Stimulated activated memory B cell treated with anti-CD40 and anti-IgM and Interleukin-4, amounts not matched to agents 10 μg/mL and 1 μg/mL and 100 μg/mL, for 72 hours (primary cell): Measurements from ENCODE around the gene NRM.
"Not testable (repeated sequence)": the region's sequence is repeated elsewhere in the genome, so short reads cannot be mapped to it uniquely, and the experiment has no call there.

Experiments used
- ATAC-seq: fragments of 150-1000 bp; cut with Tn5 transposase; 2 replicates; pipeline ENCODE4 v1.10.0; 2021
- H3K27ac Mint-ChIP-seq: one replicate; pipeline ENCODE4 v1.8.0; 2022; ENCODE audit warnings: mild to moderate bottlenecking, mixed read lengths
- H3K27me3 Mint-ChIP-seq: one replicate; pipeline ENCODE4 v1.8.0; 2022; ENCODE audit warnings: mixed read lengths
- H3K36me3 Mint-ChIP-seq: one replicate; pipeline ENCODE4 v1.8.0; 2022; ENCODE audit warnings: mixed read lengths
- H3K4me1 Mint-ChIP-seq: one replicate; pipeline ENCODE4 v1.8.0; 2022; ENCODE audit warnings: mixed read lengths
- H3K4me3 Mint-ChIP-seq: one replicate; pipeline ENCODE4 v1.8.0; 2022; ENCODE audit warnings: mild to moderate bottlenecking, moderate library complexity, mixed read lengths
- H3K9me3 Mint-ChIP-seq: one replicate; pipeline ENCODE4 v1.8.0; 2022; ENCODE audit warnings: mixed read lengths

NRM gene, protein sequence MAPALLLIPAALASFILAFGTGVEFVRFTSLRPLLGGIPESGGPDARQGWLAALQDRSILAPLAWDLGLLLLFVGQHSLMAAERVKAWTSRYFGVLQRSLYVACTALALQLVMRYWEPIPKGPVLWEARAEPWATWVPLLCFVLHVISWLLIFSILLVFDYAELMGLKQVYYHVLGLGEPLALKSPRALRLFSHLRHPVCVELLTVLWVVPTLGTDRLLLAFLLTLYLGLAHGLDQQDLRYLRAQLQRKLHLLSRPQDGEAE

DNA sequence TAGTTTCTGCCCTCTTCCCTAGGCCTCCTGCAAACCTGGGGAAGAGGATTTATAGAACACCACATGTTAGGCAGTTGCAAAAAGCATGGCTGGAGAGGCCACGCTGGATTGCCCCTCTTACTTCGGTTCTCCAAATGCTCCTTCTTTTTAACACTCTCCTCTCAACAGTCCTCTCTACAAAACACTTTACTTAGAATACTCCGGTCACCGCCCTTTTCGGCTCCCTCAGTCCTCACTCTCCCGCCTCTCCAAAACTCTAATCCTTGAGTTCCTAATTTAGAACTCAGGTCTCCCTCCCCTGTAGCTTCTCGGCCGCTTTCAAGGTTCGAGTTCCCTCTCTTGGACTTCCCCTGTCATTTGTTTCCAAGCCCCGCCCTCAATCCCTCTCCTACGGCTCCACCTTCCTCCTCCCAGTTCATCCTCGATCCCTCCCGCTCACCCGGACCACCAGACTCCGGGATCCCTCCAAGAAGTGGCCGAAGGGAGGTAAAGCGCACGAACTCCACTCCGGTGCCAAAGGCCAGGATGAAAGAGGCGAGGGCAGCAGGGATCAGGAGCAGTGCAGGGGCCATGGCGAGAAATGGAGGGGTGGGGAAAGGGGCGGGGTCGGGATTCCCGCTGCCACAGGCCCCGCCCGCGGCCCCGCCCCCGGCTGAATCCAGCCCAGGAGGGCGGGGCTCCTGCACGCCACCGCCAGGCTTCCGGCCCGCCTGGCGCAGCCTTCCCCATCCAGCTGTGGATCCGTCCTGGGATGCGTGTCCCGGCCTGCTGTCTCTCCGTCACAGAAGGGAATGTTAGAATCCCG lies at the start of gene NRM:
Gene NRM, minus strand, starts transcription at position 582 of the 805 bp plus-strand sequence. Its CDS starts 10 bp downstream, at position 572.
- peak within 1 kb of the TSS; percentile 86 for H3K27ac Mint-ChIP-seq
- ATAC-seq = peak; percentile 46
- H3K9me3 Mint-ChIP-seq = no peaks in the 10 kb centered on the region
- no peaks in the 10 kb centered on the region for H3K27me3 Mint-ChIP-seq
- H3K4me1 Mint-ChIP-seq = peaks cover 47% of the 10 kb centered on the region
- H3K4me3 Mint-ChIP-seq = peak within 1 kb of the TSS; percentile 89
- H3K36me3 Mint-ChIP-seq = peaks cover 9% of the 10 kb centered on the region

DNA sequence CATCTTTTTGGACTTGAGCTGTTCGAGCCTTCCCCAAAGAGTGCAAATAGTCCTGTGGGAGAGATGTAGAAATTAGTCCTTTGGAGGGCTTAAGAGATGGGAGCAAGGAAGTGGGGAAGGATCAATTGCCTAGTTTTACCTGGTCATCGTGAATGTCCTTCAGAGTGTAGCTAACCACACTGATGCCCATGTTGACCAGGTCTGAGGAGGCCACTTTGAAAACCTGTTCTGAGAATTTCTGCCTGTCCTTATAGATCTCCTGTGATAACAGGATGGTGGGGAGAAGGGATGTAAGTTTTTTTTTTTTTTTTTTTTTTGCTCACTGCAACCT lies 49.7 kb upstream of the NRM start:
- Mint-ChIP-seq H3K4me3 (no peak overlapping the region), H3K27me3 (no peaks in the 10 kb centered on the region), H3K27ac (peak overlapping the region; percentile 40), H3K4me1 (peaks cover 58% of the 10 kb centered on the region), H3K36me3 (peaks cover 46% of the 10 kb centered on the region), H3K9me3 (no peaks in the 10 kb centered on the region)
- ATAC-seq = no peak

DNA sequence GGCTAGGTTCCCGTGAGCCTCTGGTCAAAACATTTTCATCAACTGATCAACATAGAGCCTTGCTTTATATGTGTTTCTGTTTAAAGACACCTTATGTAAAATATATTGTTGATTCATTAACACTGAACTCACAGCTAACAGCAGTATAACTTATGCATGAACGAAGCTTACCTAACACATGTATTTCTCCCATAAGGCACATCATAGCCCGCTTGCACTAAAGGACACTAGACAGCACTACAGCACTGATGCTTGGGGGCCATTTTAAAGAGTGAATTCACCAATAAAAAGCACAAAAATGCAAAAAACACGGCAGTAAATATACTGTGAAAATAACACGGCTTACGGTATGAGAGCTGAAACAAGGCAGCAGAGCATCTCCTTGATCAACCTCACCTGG lies 47.7 kb upstream of the NRM start:
- peaks cover 46% of the 10 kb centered on the region for H3K36me3 Mint-ChIP-seq
- H3K4me1 Mint-ChIP-seq = peaks cover 55% of the 10 kb centered on the region
- no peaks in the 10 kb centered on the region for H3K9me3 Mint-ChIP-seq
- H3K27me3 Mint-ChIP-seq = no peaks in the 10 kb centered on the region
- ATAC-seq = no peak
- H3K27ac Mint-ChIP-seq = no peak overlapping the region
- H3K4me3 Mint-ChIP-seq = no peak overlapping the region

DNA sequence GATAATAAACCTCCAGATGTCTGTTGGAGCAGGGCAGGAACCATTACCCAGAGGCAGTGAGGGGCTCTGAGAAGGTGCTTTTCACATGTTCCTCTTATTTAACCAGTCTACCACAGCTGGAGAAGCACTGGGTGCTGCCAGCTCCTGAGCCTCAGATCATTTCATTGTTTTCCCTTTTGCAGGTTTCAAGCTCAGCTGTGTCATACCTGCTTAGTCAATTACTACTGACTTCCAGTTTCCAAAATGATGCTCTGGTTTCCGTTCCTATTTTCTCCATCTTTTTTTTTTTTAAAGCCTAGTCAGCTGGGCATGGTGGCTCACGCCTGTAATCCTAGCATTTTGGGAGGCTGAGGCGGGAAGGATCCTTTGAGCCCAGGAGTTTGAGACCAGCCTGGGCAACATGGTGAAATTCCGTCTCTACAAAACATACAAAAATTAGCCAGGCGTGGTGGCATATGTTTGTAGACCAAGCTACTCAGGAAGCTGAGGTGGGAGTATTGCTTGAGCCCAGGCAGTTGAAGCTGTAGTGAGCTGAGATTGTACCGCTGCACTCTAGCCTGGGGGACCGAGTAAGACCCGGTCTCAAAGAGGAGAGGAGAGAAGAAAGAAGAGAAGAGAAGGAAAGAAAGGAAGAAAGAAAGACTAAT lies 45.0 kb upstream of the NRM start:
- peaks cover 39% of the 10 kb centered on the region for H3K36me3 Mint-ChIP-seq
- H3K4me1 Mint-ChIP-seq = peaks cover 39% of the 10 kb centered on the region
- H3K27ac Mint-ChIP-seq = peak overlapping the region; percentile 82
- peak; percentile 83 for ATAC-seq
- no peaks in the 10 kb centered on the region for H3K27me3 Mint-ChIP-seq
- no peaks in the 10 kb centered on the region for H3K9me3 Mint-ChIP-seq
- peak overlapping the region; percentile 33 for H3K4me3 Mint-ChIP-seq

DNA sequence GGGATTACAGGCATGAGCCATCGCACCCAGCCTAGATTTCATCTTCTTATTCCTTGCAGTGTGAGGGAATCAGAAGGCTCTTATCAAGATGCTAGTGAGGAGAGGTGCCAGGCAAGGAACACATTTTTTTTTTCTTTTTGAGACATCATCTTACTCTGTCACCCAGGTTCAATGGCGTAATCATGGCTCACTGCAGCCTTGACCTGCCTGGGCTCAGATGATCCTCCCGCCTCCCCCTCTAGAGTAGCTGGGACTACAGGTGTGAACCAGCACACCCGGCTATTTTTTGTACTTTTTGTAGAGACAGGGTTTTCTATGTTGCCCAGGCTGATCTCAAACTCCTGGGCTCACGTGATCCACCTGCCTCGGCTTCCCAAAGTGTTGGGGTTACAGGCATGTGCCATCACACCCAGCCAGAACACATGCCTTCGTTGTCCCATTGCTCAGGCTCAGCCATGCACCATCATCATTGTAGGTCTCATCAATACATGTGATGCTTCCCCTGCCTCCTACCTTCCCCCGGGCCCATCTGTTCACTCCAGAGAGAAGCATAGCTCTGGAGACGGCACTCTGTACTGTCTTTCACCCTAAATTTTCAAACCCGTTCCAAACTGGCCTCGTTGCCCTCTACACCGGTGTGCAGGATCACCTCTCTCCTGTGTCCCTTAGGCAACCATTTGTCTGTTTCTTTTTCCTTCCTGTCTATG lies 41.6 kb upstream of the NRM start:
- H3K4me1 Mint-ChIP-seq = peaks cover 40% of the 10 kb centered on the region
- H3K4me3 Mint-ChIP-seq = no peak overlapping the region
- H3K36me3 Mint-ChIP-seq = peaks cover 43% of the 10 kb centered on the region
- no peaks in the 10 kb centered on the region for H3K27me3 Mint-ChIP-seq
- ATAC-seq = no peak
- no peak overlapping the region for H3K27ac Mint-ChIP-seq
- no peaks in the 10 kb centered on the region for H3K9me3 Mint-ChIP-seq

DNA sequence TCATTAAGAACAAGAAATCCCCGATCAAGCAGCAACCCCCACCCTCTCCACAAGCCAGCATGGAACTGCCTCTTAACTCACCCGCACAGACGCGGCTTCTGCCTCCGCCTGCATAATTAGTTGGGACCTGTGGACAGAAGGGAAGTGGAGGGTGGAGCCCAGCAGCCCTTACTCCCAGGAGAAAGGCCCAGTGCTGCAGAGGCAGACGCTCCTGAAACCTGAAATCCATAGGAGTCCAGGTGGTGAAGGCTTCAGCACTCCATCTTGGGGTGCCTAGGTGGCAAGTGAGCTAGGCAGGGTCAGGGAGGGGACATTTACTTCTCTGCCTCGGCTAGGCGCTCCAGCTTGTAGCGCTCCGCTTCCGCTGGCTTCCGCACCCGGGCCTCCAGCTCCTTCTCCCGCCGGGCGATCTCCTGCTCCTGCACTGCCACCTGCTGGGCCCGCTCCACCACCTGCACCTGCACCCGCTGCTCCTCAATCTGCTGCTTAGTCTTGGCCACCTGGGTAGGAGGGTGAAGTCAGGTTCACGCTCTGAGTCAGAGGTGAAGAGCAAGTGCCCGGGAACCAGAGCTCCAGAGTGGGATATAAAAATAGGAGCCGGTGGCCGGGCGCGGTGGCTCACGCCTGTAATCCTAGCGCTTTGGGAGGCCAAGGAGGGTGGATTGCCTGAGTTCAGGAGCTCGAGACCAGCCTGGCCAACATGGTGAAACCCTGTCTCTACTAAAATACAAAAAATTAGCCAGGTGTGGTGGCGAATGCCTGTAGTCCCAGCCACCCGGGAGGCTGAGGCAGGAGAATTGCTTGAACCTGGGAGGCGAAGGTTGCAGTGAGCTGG lies 40.0 kb upstream of the NRM start:
- Mint-ChIP-seq H3K27ac (peak overlapping the region; percentile 53), H3K4me3 (peak overlapping the region; percentile 1), H3K4me1 (peaks cover 25% of the 10 kb centered on the region), H3K36me3 (peaks cover 35% of the 10 kb centered on the region), H3K27me3 (no peaks in the 10 kb centered on the region), H3K9me3 (no peaks in the 10 kb centered on the region)
- peak; percentile 91 for ATAC-seq

DNA sequence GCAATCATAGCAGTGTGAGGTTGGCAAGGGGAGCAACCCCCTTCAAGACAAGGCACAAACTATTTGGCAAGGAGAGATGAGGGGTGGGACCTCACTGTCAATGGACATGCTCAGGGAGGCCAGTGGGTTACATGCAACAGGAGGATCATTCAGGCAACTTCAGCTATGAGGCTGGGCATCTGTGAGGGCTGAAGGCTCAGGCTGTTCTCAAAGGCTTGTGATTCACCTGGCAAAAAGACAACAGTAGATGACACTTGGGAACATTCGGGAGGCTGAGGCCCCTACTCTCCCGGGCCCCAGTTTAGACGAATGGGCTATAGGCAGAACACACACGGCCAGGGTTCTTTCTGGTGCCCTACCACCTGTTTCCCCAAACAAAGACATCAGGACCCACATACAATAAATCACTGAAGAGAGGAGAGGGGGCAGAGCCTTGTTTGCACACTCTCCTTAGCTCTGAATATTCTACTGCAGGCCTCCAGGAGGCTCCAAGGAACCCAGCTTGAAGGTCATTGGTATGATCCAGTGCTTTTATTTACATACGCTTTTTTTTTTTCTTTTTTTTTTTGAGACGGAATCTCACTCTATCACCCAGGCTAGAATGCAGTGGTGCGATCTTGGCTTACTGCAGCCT lies 37.3 kb upstream of the NRM start:
- no peaks in the 10 kb centered on the region for H3K27me3 Mint-ChIP-seq
- no peak for ATAC-seq
- peaks cover 38% of the 10 kb centered on the region for H3K4me1 Mint-ChIP-seq
- peak overlapping the region; percentile 62 for H3K27ac Mint-ChIP-seq
- H3K4me3 Mint-ChIP-seq = no peak overlapping the region
- H3K9me3 Mint-ChIP-seq = no peaks in the 10 kb centered on the region
- H3K36me3 Mint-ChIP-seq = peaks cover 52% of the 10 kb centered on the region

DNA sequence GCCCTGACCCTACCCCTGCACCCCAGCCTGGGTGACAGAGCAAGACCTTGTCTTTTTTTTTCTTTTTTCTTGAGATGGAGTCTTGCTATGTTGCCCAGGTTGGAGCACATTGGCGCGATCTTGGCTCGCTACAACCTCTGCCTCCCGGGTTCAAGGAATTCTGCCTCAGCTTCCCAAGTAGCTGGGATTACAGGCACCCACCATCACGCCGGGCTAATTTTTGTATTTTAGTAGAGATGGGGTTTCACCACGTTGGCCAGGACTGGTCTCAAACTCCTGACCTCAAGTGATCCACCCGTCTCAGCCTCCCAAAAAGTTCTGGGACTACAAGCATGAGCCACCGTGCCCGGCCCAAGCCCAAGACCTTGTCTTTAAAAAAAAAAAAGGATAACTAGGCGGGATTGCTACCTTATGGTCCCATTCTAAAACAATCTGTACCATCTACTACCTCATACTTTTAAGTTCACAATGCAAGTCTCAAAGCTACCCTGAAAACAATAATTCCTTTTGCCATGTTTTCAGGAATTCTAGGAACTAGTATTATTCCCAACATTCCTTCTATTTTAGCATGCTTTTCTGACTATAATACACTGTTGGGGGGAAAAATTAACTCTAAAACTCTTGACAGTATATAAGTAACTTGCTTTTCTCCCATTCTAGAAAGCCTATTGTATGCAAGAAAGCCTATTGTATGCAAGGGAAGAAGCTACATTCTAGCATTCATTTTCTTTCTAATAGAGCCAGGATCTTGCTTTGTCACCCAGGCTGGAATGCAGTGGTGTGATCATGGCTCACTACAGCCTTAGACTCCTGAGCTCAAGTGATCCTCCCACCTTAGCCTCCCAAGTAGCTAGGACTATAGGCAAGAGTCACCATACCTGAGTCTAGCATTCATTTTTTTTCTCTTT lies 36.0 kb upstream of the NRM start:
- Mint-ChIP-seq H3K36me3 (peaks cover 56% of the 10 kb centered on the region), H3K27me3 (no peaks in the 10 kb centered on the region), H3K9me3 (no peaks in the 10 kb centered on the region), H3K4me1 (peaks cover 51% of the 10 kb centered on the region), H3K27ac (no peak overlapping the region), H3K4me3 (no peak overlapping the region)
- no peak for ATAC-seq

DNA sequence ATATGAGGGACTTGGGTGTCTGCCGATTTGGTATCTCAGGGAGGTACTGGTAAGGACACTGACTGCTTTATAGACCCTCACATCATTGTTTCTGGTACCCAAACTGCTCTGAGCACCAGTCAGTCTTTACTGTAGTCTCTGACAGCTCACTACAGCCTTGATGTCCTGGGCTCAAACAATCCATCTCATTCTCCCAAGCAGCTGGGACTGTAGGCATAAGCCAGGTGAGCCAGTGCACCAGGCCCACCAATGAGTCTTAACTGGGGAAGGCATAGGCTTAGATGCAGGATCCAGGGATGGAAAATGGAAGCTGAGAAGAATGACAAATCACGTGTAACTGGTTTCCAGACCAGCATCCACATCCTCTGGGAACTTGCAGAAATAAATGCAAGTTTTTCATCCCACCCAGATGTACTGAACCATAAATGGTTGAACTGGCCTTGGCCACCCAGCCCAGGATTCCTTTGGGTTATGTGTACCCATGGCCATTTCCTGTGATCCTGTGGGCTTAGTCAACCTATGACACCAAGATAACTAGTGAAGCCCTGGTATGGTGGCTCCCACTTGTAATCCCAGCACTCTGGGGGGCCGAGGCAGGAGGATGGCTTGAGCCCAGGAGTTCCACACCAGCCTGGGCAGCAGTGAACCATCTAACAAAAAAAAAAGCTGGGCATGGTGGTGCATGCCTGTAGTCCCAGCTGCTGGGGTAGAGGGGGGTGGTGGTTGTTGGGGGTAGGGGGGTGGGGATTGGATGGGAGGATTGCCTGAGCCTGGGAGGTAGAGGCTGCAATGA lies 35.1 kb upstream of the NRM start:
- peaks cover 50% of the 10 kb centered on the region for H3K4me1 Mint-ChIP-seq
- H3K36me3 Mint-ChIP-seq = peaks cover 61% of the 10 kb centered on the region
- no peak for ATAC-seq
- no peaks in the 10 kb centered on the region for H3K9me3 Mint-ChIP-seq
- H3K27ac Mint-ChIP-seq = peak overlapping the region; percentile 3
- H3K4me3 Mint-ChIP-seq = no peak overlapping the region
- H3K27me3 Mint-ChIP-seq = no peaks in the 10 kb centered on the region

DNA sequence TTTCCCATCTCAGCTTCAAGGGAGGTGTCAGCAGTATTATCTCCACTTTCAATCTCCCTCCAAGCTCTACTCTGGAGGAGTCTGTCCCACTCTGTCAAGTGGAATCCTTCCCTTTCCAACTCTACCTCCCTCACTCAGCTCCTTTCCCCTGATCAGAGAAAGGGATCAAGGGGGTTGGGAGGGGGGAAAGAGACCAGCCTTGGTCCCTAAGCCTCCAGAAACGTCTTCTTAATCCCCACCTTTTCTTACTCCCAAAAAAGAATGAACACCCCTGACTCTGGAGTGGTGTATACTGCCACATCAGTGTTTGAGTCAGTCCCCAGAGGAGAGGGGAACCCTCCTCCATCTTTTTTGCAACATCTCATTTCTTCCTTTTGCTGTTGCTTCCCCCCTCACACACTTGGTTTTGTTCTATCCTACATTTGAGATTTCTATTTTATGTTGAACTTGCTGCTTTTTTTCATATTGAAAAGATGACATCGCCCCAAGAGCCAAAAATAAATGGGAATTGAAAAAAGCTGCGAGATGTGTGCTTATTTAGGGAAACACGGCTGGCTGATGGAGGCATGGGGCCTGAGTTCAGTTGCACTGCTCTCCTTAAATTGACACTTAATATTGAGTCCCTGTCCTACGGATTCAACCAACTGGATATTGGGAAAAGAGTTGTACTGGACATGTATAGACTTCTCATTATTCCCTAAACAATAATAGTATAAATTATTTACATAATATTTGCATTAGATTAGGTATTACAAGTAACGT lies 34.3 kb upstream of the NRM start:
- Mint-ChIP-seq H3K27me3 (no peaks in the 10 kb centered on the region), H3K36me3 (peaks cover 57% of the 10 kb centered on the region), H3K4me3 (peak overlapping the region; percentile 1), H3K9me3 (no peaks in the 10 kb centered on the region), H3K4me1 (peaks cover 42% of the 10 kb centered on the region), H3K27ac (peak overlapping the region; percentile 3)
- no peak for ATAC-seq

DNA sequence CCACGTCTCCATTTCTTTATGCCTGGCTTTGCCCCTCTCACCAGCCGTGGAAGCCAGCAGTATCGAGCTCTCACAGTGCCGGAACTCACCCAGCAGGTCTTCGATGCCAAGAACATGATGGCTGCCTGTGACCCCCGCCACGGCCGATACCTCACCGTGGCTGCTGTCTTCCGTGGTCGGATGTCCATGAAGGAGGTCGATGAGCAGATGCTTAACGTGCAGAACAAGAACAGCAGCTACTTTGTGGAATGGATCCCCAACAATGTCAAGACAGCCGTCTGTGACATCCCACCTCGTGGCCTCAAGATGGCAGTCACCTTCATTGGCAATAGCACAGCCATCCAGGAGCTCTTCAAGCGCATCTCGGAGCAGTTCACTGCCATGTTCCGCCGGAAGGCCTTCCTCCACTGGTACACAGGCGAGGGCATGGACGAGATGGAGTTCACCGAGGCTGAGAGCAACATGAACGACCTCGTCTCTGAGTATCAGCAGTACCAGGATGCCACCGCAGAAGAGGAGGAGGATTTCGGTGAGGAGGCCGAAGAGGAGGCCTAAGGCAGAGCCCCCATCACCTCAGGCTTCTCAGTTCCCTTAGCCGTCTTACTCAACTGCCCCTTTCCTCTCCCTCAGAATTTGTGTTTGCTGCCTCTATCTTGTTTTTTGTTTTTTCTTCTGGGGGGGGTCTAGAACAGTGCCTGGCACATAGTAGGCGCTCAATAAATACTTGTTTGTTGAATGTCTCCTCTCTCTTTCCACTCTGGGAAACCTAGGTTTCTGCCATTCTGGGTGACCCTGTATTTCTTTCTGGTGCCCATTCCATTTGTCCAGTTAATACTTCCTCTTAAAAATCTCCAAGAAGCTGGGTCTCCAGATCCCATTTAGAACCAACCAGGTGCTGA lies 33.3 kb upstream of the NRM start:
- Mint-ChIP-seq H3K4me1 (peaks cover 45% of the 10 kb centered on the region), H3K4me3 (peak overlapping the region; percentile 52), H3K36me3 (peaks cover 54% of the 10 kb centered on the region), H3K27ac (peak overlapping the region; percentile 3)
- not testable (repeated sequence) for H3K9me3 Mint-ChIP-seq, ATAC-seq, H3K27me3 Mint-ChIP-seq
